RWPE2 (cell line): ENCODE measurements around the gene TRIP10.

Source experiments
- ATAC-seq: fragments of 200-7000 bp; cut with Tn5 transposase; 3 replicates; pipeline ENCODE4 v1.9.1; 2021; ENCODE audit warnings: low read depth
- DNase-seq: peaks from one replicate; pipeline ENCODE4 v3.0.0-alpha.2; 2020; ENCODE audit warnings: low spot score
- H3K27ac ChIP-seq: fragments of 450-650 bp; 2 replicates; pipeline ENCODE4 v1.5.1; 2017; ENCODE audit warnings: mild to moderate bottlenecking; ENCODE audit not compliant: poor library complexity, severe bottlenecking
- H3K27me3 ChIP-seq: fragments of 250-450 bp; sonication (Bioruptor Pico); 2 replicates; pipeline ENCODE4 v1.5.1; 2021; ENCODE audit warnings: mild to moderate bottlenecking, moderate library complexity; ENCODE audit not compliant: insufficient read depth, poor library complexity, severe bottlenecking
- H3K36me3 ChIP-seq: fragments of 250-450 bp; sonication (Bioruptor Pico); 2 replicates; pipeline ENCODE4 v1.5.1; 2020; ENCODE audit warnings: low read depth, mild to moderate bottlenecking, moderate library complexity
- H3K4me1 ChIP-seq: fragments of 250-450 bp; sonication (Bioruptor Pico); 2 replicates; pipeline ENCODE4 v1.5.1; 2021; ENCODE audit warnings: mild to moderate bottlenecking, moderate library complexity; ENCODE audit not compliant: insufficient read depth, poor library complexity, severe bottlenecking
- H3K4me3 ChIP-seq: fragments of 250-450 bp; sonication (Bioruptor Pico); 2 replicates; pipeline ENCODE4 v1.5.1; 2021; ENCODE audit warnings: mild to moderate bottlenecking, moderate library complexity; ENCODE audit not compliant: severe bottlenecking
- H3K9me3 ChIP-seq: fragments of 250-450 bp; sonication (Bioruptor Pico); 2 replicates; pipeline ENCODE4 v1.5.1; 2021; ENCODE audit warnings: mild to moderate bottlenecking, moderate library complexity; ENCODE audit not compliant: severe bottlenecking
- CTCF ChIP-seq: fragments of 450-650 bp; IDR thresholded peaks from one replicate; pipeline ENCODE4 v1.5.1; 2017; ENCODE audit warnings: mild to moderate bottlenecking, moderate library complexity; ENCODE audit not compliant: poor library complexity, severe bottlenecking

TRIP10 gene

GRCh38 chr19:6710273-6711077 is 29.0 kb upstream of the TRIP10 start:
- DNase-seq = no peak
- Histone ChIP-seq H3K27me3 (no peaks in the 10 kb centered on the region), H3K27ac (no peak overlapping the region), H3K4me1 (no peaks in the 10 kb centered on the region), H3K36me3 (no peaks in the 10 kb centered on the region), H3K9me3 (no peaks in the 10 kb centered on the region), H3K4me3 (no peak overlapping the region)
- TF ChIP-seq CTCF = no peak
- ATAC-seq = no peak

- H3K27ac ChIP-seq = no peak overlapping the region
- H3K4me1 ChIP-seq = no peaks in the 10 kb centered on the region
- no peak overlapping the region for H3K4me3 ChIP-seq
- no peak for TF ChIP-seq CTCF
- no peaks in the 10 kb centered on the region for H3K9me3 ChIP-seq
- H3K27me3 ChIP-seq = no peaks in the 10 kb centered on the region
- ATAC-seq (no peak), DNase-seq (no peak)
- H3K36me3 ChIP-seq = no peaks in the 10 kb centered on the region
These were observed 28.5 kb upstream of the TRIP10 start for GRCh38 chr19:6711078-6711361.

- DNase-seq (no peak), ATAC-seq (no peak)
- H3K27me3 ChIP-seq = no peaks in the 10 kb centered on the region
These were observed 27.9 kb upstream of the TRIP10 start for GRCh38 chr19:6711605-6712004.

GRCh38 chr19:6712231-6712630 is 27.2 kb upstream of the TRIP10 start:
- Histone ChIP-seq H3K4me1 (no peaks in the 10 kb centered on the region), H3K4me3 (no peak overlapping the region), H3K27me3 (no peaks in the 10 kb centered on the region), H3K27ac (no peak overlapping the region), H3K9me3 (no peaks in the 10 kb centered on the region), H3K36me3 (peaks cover 2% of the 10 kb centered on the region)
- no peak for TF ChIP-seq CTCF
- ATAC-seq (no peak), DNase-seq (no peak)

More at GRCh38 chr19:6711605-6712004, 27.9 kb upstream of the TRIP10 start:
- H3K4me1 ChIP-seq = no peaks in the 10 kb centered on the region
- no peaks in the 10 kb centered on the region for H3K36me3 ChIP-seq
- TF ChIP-seq CTCF = no peak
- no peaks in the 10 kb centered on the region for H3K9me3 ChIP-seq
- no peak overlapping the region for H3K4me3 ChIP-seq
- no peak overlapping the region for H3K27ac ChIP-seq
